IPS-NIHi7 (cell line): ENCODE data around the gene NFIC.

Source experiments
- DNase-seq: peaks from one replicate; pipeline ENCODE4 v3.0.0; 2012; ENCODE audit warnings: mixed read lengths; ENCODE audit errors: extremely low spot score

NFIC gene

GRCh38 chr19:3508771-3509535, 142.6 kb downstream of the NFIC start:
- DNase-seq = no peak

- DNase-seq = no peak
These were observed 143.2 kb downstream of the NFIC start for GRCh38 chr19:3509566-3509989.

DNA sequence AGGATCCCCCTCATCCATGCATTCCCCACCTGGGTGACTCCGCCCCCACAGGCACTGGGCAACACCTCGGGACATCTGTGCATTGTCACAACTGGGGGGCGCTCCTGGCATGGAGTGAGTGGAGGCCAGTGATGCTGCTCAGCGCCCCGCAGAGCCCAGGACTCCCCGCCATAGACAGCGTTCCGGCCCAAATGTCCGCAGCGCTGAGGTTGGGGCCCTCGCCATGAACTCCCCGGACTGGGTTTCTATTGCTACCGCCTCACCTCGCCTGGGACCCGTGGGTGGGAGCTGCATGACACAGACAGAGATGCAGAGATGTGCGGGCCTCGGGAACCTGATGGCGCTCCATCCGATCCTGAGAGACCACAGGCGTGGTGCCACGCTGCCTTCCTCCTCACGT, 144.3 kb downstream of the NFIC start:
- DNase-seq = no peak

DNA sequence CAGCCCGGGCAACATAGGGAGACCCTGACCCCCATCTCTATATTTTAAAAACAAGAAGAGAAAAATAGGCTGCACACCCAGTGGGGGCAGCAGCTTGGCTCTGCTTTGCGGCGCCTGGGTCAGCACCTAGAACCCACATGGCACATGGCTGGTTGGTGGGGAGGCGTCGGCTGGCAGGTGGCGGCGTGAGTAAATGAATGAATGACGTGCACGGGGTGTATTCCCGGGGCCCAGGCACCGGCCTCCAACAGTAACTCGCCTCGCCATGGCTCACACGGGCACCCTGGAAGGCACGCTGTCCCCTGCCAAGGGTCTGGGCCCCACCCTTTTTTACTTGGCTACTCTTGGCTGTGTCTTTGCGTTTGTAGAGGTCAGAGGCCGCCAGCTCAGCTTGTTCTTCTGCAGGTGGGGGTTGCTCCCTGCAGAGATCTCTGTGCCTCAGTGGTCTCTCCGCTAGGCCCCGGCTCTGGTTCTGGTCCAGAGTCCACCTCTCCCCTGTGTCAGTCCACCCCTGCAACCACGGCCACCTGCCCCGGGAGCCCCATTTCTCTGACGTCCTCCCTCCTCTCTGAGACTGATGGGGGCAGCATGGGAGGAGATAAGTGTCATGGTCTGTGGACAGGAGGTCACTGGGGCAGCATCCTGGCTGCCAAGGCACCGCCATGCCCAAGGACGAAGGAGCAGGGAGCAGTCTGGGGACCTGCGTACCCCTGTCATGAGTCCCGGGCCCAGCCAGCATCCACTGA, 145.3 kb downstream of the NFIC start:
- DNase-seq = no peak

- DNase-seq = no peak
These were observed 146.3 kb downstream of the NFIC start for GRCh38 chr19:3512562-3513228.

- DNase-seq = no peak
These were observed 147.1 kb downstream of the NFIC start for GRCh38 chr19:3513229-3514140.

DNA sequence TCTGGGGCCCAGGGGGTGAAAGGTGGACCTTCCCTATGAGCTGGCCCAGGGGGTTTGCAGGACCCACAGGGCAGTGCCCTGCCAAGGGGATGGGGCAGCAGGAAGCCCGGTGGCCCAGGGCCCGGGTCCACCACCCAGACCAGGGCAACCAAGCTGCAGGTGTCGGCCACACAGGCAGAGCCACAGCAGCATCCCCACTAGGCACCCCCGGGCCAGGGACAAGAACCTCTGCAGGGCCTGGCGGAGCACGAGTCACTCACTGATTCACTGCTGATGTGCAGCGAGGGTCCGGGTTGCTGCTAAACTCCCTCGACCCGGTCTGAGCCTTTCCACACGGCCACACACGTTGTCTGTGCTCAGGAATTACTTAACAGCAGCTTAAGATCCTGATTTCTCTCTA, 148.5 kb downstream of the NFIC start:
- DNase-seq = no peak

DNA sequence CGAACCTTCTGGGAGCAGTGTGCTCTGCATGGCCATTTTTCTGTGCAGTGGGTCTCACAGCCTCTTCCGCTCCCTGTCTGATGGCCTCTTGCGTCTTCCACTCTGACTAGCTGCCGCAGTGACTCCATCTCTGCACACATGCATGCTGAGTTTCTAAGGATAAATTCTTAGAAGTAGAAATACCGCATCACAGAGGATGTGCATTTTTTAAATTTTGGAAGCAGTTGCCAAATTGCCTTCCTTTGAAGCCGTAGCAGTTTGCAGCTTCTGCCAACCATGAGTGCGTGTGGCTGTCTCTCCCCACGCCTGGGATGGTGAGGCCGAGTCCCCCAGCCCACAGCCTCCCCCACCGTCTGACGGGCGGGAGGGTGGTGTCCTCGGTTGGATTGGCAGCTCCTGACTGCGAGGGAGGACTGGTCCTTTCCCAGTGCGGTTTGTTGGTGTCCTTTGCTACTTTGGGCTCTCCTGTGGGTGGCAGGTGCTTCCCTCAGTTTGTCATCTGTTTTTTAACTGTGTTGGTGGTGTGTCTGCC, 149.6 kb downstream of the NFIC start:
- no peak for DNase-seq

DNA sequence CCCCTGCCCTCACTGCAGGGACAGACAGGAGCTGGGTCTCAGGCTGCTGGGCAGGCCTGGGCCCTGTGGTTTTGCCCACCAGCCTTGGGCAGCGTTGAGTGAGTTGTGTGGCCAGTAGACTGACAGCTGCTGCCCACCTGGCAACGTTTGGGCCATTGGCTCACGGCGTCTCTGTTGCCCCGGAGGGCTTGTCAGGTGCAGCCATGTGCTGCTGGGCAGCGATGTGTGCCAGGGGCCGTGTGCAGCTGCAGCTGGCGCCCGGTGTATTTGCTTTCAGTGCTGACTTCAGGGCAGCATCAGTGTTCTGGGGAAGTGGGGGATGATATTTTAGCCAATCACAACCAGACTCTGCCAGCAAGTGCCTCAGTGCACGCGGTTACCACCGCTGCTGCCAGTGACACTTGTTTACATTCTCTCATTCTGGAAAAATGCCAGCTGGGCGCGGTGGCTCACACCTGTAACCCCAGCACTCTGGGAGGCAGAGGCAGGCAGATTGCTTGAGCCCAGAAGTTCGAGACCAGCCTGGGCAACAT, 150.4 kb downstream of the NFIC start:
- no peak for DNase-seq

DNA sequence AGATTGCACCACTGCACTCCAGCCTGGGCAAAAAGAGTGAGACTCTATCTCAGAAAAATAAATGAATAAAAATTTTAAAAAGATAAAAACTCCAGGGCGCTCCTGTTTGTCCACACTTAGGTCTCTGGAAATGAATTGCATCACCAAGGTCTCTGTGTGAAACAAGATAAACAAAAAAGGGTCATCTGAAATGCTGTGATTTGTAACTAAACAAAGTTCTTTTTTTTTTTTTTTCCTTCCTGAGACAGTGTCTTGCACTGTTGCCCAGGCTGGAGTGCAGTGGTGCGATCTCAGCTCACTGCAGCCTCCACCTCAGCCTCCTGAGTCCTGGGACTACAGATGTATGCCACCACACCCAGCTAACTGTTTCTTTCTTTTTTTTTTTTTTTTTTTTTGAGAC, 151.3 kb downstream of the NFIC start:
- no peak for DNase-seq

GRCh38 chr19:3518255-3518654, 151.9 kb downstream of the NFIC start:
- DNase-seq = peak; percentile 67

DNA sequence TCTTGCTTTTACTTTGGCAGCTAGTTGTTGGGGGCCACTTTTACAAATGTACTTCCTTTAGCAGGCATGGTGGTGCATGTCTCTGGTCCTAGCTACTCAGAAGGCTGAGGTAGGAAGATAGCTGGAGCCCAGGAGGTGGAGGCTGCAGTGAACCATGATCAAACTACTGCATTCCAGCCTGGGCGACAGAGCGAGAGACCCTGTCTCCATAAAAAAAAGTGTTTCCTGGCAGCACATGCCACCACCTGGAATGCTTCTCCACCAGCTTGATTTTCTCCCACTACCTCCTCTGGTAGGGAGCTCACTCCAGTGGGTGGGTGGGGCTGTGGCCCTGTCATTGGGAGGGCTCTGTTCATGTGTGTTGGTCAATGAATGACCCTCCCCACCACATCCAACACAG, 152.3 kb downstream of the NFIC start:
- no peak for DNase-seq
